GM12801 (cell line): ENCODE results near the gene BCL7B.

Experiments used
- CTCF ChIP-seq: IDR thresholded peaks from one replicate; pipeline ENCODE4 v1.5.1; 2011; ENCODE audit warnings: control low read depth; ENCODE audit not compliant: insufficient read length; ENCODE audit errors: extremely low read depth

The BCL7B gene

DNA sequence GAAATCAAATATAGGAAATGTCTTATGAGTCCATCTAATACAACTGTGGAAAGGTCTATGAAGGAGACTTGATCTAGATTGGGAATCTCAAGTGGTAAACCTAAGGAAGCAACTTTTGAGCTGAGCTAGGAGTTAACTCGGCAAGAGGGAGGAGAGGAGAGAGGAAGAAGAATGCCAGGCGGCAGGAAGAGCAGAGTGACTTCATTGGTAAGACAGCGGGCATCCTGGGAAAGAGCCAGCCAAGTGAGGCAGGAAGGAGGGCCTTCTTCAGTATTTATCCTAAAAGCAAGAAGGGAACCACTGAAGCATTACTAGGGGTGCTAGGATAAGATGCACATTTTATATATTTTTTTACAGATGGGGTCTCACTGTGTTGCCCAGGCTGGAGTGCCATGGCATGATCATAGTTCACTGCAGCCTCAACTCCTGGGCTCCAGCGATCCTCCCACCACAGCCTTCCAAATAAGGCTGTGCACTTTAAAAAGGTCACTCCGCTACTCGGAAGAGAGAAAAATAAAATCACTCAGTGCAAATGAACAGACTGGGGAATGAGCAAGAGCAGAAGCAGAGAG lies 2.0 kb downstream of the BCL7B start:
- no peak for TF ChIP-seq CTCF

- no peak for TF ChIP-seq CTCF
These were observed 8.3 kb downstream of the BCL7B start for GRCh38 chr7:73549176-73549575.

GRCh38 chr7:73547841-73548240 lies 9.6 kb downstream of the BCL7B start:
- no peak for TF ChIP-seq CTCF

DNA sequence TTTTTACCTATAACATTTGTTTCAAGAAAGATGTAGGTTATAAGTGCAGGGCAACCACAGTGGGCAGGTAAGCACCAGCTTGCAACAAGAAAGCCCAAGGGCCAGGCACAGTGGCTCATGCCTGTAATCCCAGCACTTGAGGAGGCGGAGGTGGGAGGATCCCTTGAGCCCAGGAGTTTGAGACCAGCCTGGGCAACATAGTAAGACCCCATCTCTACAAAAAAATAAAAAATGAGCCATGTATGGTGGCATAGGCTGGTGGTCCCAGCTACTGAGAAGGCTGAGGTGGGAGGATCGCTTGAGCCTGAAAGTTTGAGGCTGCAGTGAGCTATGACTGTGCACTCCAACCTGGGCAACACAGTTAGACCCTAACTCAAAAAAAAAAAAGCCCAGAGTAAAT lies 12.8 kb downstream of the BCL7B start:
- no peak for TF ChIP-seq CTCF

GRCh38 chr7:73541722-73542121 lies 15.8 kb downstream of the BCL7B start:
- no peak for TF ChIP-seq CTCF

GRCh38 chr7:73539709-73540108 lies 17.8 kb downstream of the BCL7B start:
- TF ChIP-seq CTCF: no peak

- TF ChIP-seq CTCF: no peak
These were observed 20.4 kb downstream of the BCL7B start for GRCh38 chr7:73537051-73537450.
